ENCODE data around the gene LGALS1.

LGALS1 gene

GRCh38 chr22:37680191-37680851, 4.9 kb downstream of the LGALS1 start:
- no peak for TF ChIP-seq GATA3 (IDR thresholded peaks at IDR 0.05; ENCODE audit: low read depth, low read length)
- no peak for TF ChIP-seq GATA2 (IDR thresholded peaks at IDR 0.05; ENCODE audit: low read depth, low read length)

GRCh38 chr22:37681001-37681424, 5.6 kb downstream of the LGALS1 start:
- no peak for TF ChIP-seq GATA2 (IDR thresholded peaks at IDR 0.05; ENCODE audit: low read depth, low read length)
- no peak for TF ChIP-seq GATA3 (IDR thresholded peaks at IDR 0.05; ENCODE audit: low read depth, low read length)

GRCh38 chr22:37681556-37682049, 6.2 kb downstream of the LGALS1 start:
- TF ChIP-seq GATA3 (IDR thresholded peaks at IDR 0.05; ENCODE audit: low read depth, low read length) (no peak), GATA2 (IDR thresholded peaks at IDR 0.05; ENCODE audit: low read depth, low read length) (no peak)

GRCh38 chr22:37684803-37685615, 9.6 kb downstream of the LGALS1 start:
- TF ChIP-seq GATA2 (IDR thresholded peaks at IDR 0.05; ENCODE audit: low read depth, low read length): no peak
- no peak for TF ChIP-seq GATA3 (IDR thresholded peaks at IDR 0.05; ENCODE audit: low read depth, low read length)

- TF ChIP-seq GATA2 (IDR thresholded peaks at IDR 0.05; ENCODE audit: low read depth, low read length): no peak
- no peak for TF ChIP-seq GATA3 (IDR thresholded peaks at IDR 0.05; ENCODE audit: low read depth, low read length)
These were observed 10.9 kb downstream of the LGALS1 start, which contains the start of gene NOL12 for GRCh38 chr22:37686002-37686982. NOL12 (plus strand) TSS chr22:37686343; CDS start chr22:37686393, 50 bp downstream.

GRCh38 chr22:37690407-37690806, 15.0 kb downstream of the LGALS1 start:
- TF ChIP-seq GATA3 (IDR thresholded peaks at IDR 0.05; ENCODE audit: low read depth, low read length): no peak

- TF ChIP-seq GATA2 (IDR thresholded peaks at IDR 0.05; ENCODE audit: low read depth, low read length) (no peak), GATA3 (IDR thresholded peaks at IDR 0.05; ENCODE audit: low read depth, low read length) (no peak)
These were observed 15.6 kb downstream of the LGALS1 start for GRCh38 chr22:37690901-37691504.

GRCh38 chr22:37692627-37693285, 17.3 kb downstream of the LGALS1 start:
- TF ChIP-seq GATA3 (IDR thresholded peaks at IDR 0.05; ENCODE audit: low read depth, low read length): no peak
- no peak for TF ChIP-seq GATA2 (IDR thresholded peaks at IDR 0.05; ENCODE audit: low read depth, low read length)

GRCh38 chr22:37696657-37697537, 21.5 kb downstream of the LGALS1 start, which contains the start of gene TRIOBP:
TRIOBP (plus strand) TSS chr22:37697048; CDS start chr22:37701366, 4,318 bp downstream.
- no peak for TF ChIP-seq GATA3 (IDR thresholded peaks at IDR 0.05; ENCODE audit: low read depth, low read length)
- no peak for TF ChIP-seq GATA2 (IDR thresholded peaks at IDR 0.05; ENCODE audit: low read depth, low read length)

- TF ChIP-seq GATA3 (IDR thresholded peaks at IDR 0.05; ENCODE audit: low read depth, low read length): no peak
- TF ChIP-seq GATA2 (IDR thresholded peaks at IDR 0.05; ENCODE audit: low read depth, low read length): no peak
These were observed 22.1 kb downstream of the LGALS1 start for GRCh38 chr22:37697538-37697835.

- no peak for TF ChIP-seq GATA3 (IDR thresholded peaks at IDR 0.05; ENCODE audit: low read depth, low read length)
- TF ChIP-seq GATA2 (IDR thresholded peaks at IDR 0.05; ENCODE audit: low read depth, low read length): no peak
These were observed 25.8 kb downstream of the LGALS1 start for GRCh38 chr22:37701141-37701786.

GRCh38 chr22:37703906-37704305, 28.5 kb downstream of the LGALS1 start:
- TF ChIP-seq GATA3 (IDR thresholded peaks at IDR 0.05; ENCODE audit: low read depth, low read length): no peak
